Superior temporal gyrus (tissue), 1 donor: ENCODE results near the gene GCC1.

Experiments
- DNase-seq: peaks from one replicate; pipeline ENCODE4 v3.0.0-alpha.2; 2016; ENCODE audit errors: extremely low spot score

The GCC1 gene

GRCh38 chr7:127536741-127537140, 48.7 kb downstream of the GCC1 start:
- DNase-seq: peak; percentile 37

- peak; percentile 19 for DNase-seq
These were observed 49.1 kb downstream of the GCC1 start for GRCh38 chr7:127536394-127536691.

GRCh38 chr7:127535546-127536393, 49.6 kb downstream of the GCC1 start:
- no peak for DNase-seq

GRCh38 chr7:127534636-127535035, 50.8 kb downstream of the GCC1 start:
- DNase-seq: no peak

- no peak for DNase-seq
These were observed 52.7 kb downstream of the GCC1 start for GRCh38 chr7:127532736-127533135.

GRCh38 chr7:127532151-127532550, 53.2 kb downstream of the GCC1 start:
- DNase-seq: no peak
